ENCODE data around the gene ZNF90.
"Not testable (repeated sequence)": the region's sequence is repeated elsewhere in the genome, so short reads cannot be mapped to it uniquely, and the experiment has no call there.

The ZNF90 gene

GRCh38 chr19:20077791-20078463, at the start of gene ZNF90:
Gene ZNF90 (plus strand): TSS chr19:20078000. CDS start chr19:20078133, 133 bp downstream.
- Mint-ChIP-seq H3K4me3 (peak within 1 kb of the TSS; percentile 91), H3K27ac (peak within 1 kb of the TSS; percentile 54), H3K4me1 (peaks cover 5% of the 10 kb centered on the region), H3K9me3 (no peaks in the 10 kb centered on the region), H3K36me3 (peaks cover 6% of the 10 kb centered on the region)
- ATAC-seq (peak; percentile 99), DNase-seq (ENCODE audit: low spot score in 2 of 2) (peak; percentile 63 to 87)

- H3K4me1 Mint-ChIP-seq: no peaks in the 10 kb centered on the region
- H3K9me3 Mint-ChIP-seq: no peaks in the 10 kb centered on the region
- no peak overlapping the region for H3K27ac Mint-ChIP-seq
- DNase-seq (ENCODE audit: low spot score in 2 of 2) (no peak), ATAC-seq (no peak)
- H3K4me3 Mint-ChIP-seq: no peak overlapping the region
- peaks cover 7% of the 10 kb centered on the region for H3K36me3 Mint-ChIP-seq
Measured at GRCh38 chr19:20028611-20029010, 49.2 kb upstream of the ZNF90 start.

GRCh38 chr19:20035935-20036334, 41.9 kb upstream of the ZNF90 start:
- Mint-ChIP-seq H3K4me3 (no peak overlapping the region), H3K36me3 (peaks cover 6% of the 10 kb centered on the region), H3K9me3 (no peaks in the 10 kb centered on the region), H3K4me1 (peaks cover 6% of the 10 kb centered on the region), H3K27ac (no peak overlapping the region)
- DNase-seq (ENCODE audit: low spot score in 2 of 2) (no peak), ATAC-seq (no peak)

- Mint-ChIP-seq H3K4me1 (peaks cover 6% of the 10 kb centered on the region), H3K9me3 (no peaks in the 10 kb centered on the region), H3K36me3 (peaks cover 6% of the 10 kb centered on the region), H3K4me3 (peak overlapping the region; percentile 84), H3K27ac (peak overlapping the region; percentile 87)
- ATAC-seq (no peak), DNase-seq (ENCODE audit: low spot score in 2 of 2) (no peak)
Measured at GRCh38 chr19:20038358-20039202, 39.2 kb upstream of the ZNF90 start.

- Mint-ChIP-seq H3K4me1 (peaks cover 6% of the 10 kb centered on the region), H3K36me3 (peaks cover 6% of the 10 kb centered on the region), H3K9me3 (no peaks in the 10 kb centered on the region), H3K4me3 (peak within 1 kb of the TSS; percentile 84), H3K27ac (peak within 1 kb of the TSS; percentile 87)
- peak; percentile 85 to 96 for DNase-seq (ENCODE audit: low spot score in 2 of 2)
- peak; percentile 99 for ATAC-seq
Measured at GRCh38 chr19:20039203-20039723, 38.5 kb upstream of the ZNF90 start, which contains the start of gene ZNF682. Gene ZNF682 (minus strand): TSS chr19:20039505. CDS start chr19:20039345, 160 bp downstream.

- H3K9me3 Mint-ChIP-seq: no peaks in the 10 kb centered on the region
- H3K27ac Mint-ChIP-seq: no peak overlapping the region
- H3K4me1 Mint-ChIP-seq: no peaks in the 10 kb centered on the region
- no peaks in the 10 kb centered on the region for H3K36me3 Mint-ChIP-seq
- ATAC-seq (no peak), DNase-seq (ENCODE audit: low spot score in 2 of 2) (no peak)
- no peak overlapping the region for H3K4me3 Mint-ChIP-seq
Measured at GRCh38 chr19:20044663-20045062, 33.1 kb upstream of the ZNF90 start.

GRCh38 chr19:20045742-20046141, 32.1 kb upstream of the ZNF90 start:
- H3K4me3 Mint-ChIP-seq; H3K9me3 Mint-ChIP-seq; DNase-seq (ENCODE audit: low spot score in 2 of 2); H3K27ac Mint-ChIP-seq; ATAC-seq; H3K36me3 Mint-ChIP-seq; H3K4me1 Mint-ChIP-seq: not testable (repeated sequence)

- DNase-seq (ENCODE audit: low spot score in 2 of 2): peak; percentile 33 to 76
- Mint-ChIP-seq H3K9me3 (no peaks in the 10 kb centered on the region), H3K27ac (peak overlapping the region; percentile 82), H3K4me3 (peak overlapping the region; percentile 93), H3K36me3 (no peaks in the 10 kb centered on the region), H3K4me1 (peaks cover 7% of the 10 kb centered on the region)
- ATAC-seq: peak; percentile 97
Measured at GRCh38 chr19:20051841-20052768, 25.7 kb upstream of the ZNF90 start.

- H3K4me3 Mint-ChIP-seq; H3K36me3 Mint-ChIP-seq; DNase-seq (ENCODE audit: low spot score in 2 of 2); ATAC-seq; H3K9me3 Mint-ChIP-seq; H3K27ac Mint-ChIP-seq; H3K4me1 Mint-ChIP-seq: not testable (repeated sequence)
Measured at GRCh38 chr19:20058738-20059137, 19.1 kb upstream of the ZNF90 start.

GRCh38 chr19:20060282-20060681, 17.5 kb upstream of the ZNF90 start:
- Mint-ChIP-seq H3K4me3 (no peak overlapping the region), H3K36me3 (no peaks in the 10 kb centered on the region), H3K4me1 (no peaks in the 10 kb centered on the region), H3K9me3 (no peaks in the 10 kb centered on the region), H3K27ac (no peak overlapping the region)
- ATAC-seq: no peak
- DNase-seq (ENCODE audit: low spot score in 2 of 2): no peak

GRCh38 chr19:20066861-20067260, 10.9 kb upstream of the ZNF90 start:
- ATAC-seq (no peak), DNase-seq (ENCODE audit: low spot score in 2 of 2) (no peak)
- Mint-ChIP-seq H3K4me1 (no peaks in the 10 kb centered on the region), H3K36me3 (no peaks in the 10 kb centered on the region), H3K4me3 (no peak overlapping the region), H3K27ac (no peak overlapping the region), H3K9me3 (no peaks in the 10 kb centered on the region)

- Mint-ChIP-seq H3K27ac (no peak overlapping the region), H3K9me3 (no peaks in the 10 kb centered on the region), H3K36me3 (no peaks in the 10 kb centered on the region), H3K4me3 (no peak overlapping the region), H3K4me1 (no peaks in the 10 kb centered on the region)
- no peak for DNase-seq (ENCODE audit: low spot score in 2 of 2)
- ATAC-seq: no peak
Measured at GRCh38 chr19:20067943-20068342, 9.9 kb upstream of the ZNF90 start.

- not testable (repeated sequence) for H3K9me3 Mint-ChIP-seq; H3K27ac Mint-ChIP-seq; H3K4me1 Mint-ChIP-seq; H3K36me3 Mint-ChIP-seq; DNase-seq (ENCODE audit: low spot score in 2 of 2); H3K4me3 Mint-ChIP-seq; ATAC-seq
Measured at GRCh38 chr19:20068559-20068958, 9.2 kb upstream of the ZNF90 start.

GRCh38 chr19:20070691-20071090, 7.1 kb upstream of the ZNF90 start:
- H3K4me3 Mint-ChIP-seq: no peak overlapping the region
- ATAC-seq: no peak
- no peak for DNase-seq (ENCODE audit: low spot score in 2 of 2)
- no peak overlapping the region for H3K27ac Mint-ChIP-seq
- H3K36me3 Mint-ChIP-seq: no peaks in the 10 kb centered on the region
- no peaks in the 10 kb centered on the region for H3K9me3 Mint-ChIP-seq
- no peaks in the 10 kb centered on the region for H3K4me1 Mint-ChIP-seq

- H3K36me3 Mint-ChIP-seq: no peaks in the 10 kb centered on the region
- no peak overlapping the region for H3K4me3 Mint-ChIP-seq
- H3K9me3 Mint-ChIP-seq: no peaks in the 10 kb centered on the region
- no peaks in the 10 kb centered on the region for H3K4me1 Mint-ChIP-seq
- no peak for ATAC-seq
- no peak for DNase-seq (ENCODE audit: low spot score in 2 of 2)
- H3K27ac Mint-ChIP-seq: no peak overlapping the region
Measured at GRCh38 chr19:20072936-20073335, 4.9 kb upstream of the ZNF90 start.
